Stomach (tissue), 9 donors: Measurements from ENCODE around the gene AKAP13. TPM values are rescaled to one million over a fixed set of nuclear protein-coding genes. Genes with fewer than 3 reads are reported as not detected.
A peak's percentile ranks its signal among the peaks of the same experiment; 100 is the strongest.

Experiments
- DNase-seq, 2 donors: peaks; one replicate each; pipeline versions ENCODE4 v3.0.0 to v3.0.0-alpha.2; 2013 to 2019
- H3K27ac ChIP-seq, 5 donors: fragments of 200-600 bp in 4 of 5; sonication (generic) in 4 of 5; one replicate each; pipeline ENCODE4 v1.5.1; 2013 to 2019; ENCODE audit warnings: mild to moderate bottlenecking in 1 of 5, moderate library complexity in 1 of 5
- H3K27me3 ChIP-seq, 3 donors: fragments of 200-600 bp; sonication (generic); one replicate each; pipeline ENCODE4 v1.5.1; 2017 to 2019; ENCODE audit warnings: mixed run types in 1 of 3
- H3K36me3 ChIP-seq, 4 donors: fragments of 200-600 bp; sonication (generic); 1 replicate in 3 of 4; 2 replicates in 1 of 4; pipeline ENCODE4 v1.5.1; 2016 to 2019
- H3K4me1 ChIP-seq, 4 donors: fragments of 200-600 bp; sonication (generic); one replicate each; pipeline ENCODE4 v1.5.1; 2016 to 2019
- H3K4me3 ChIP-seq, 4 donors: fragments of 200-600 bp; sonication (generic) in 3 of 4; one replicate each; pipeline ENCODE4 v1.5.1; 2016 to 2019; ENCODE audit warnings: mild to moderate bottlenecking in 1 of 4
- H3K9me3 ChIP-seq, 4 donors: fragments of 200-600 bp; sonication (generic); one replicate each; pipeline ENCODE4 v1.5.1; 2016 to 2019
- CTCF ChIP-seq, 7 experiments: fragments of 450-650 bp in 4 of 7; fragments of 200-600 bp in 3 of 7; sonication (generic) in 3 of 7; IDR thresholded peaks; one replicate each; pipeline ENCODE4 v1.5.1; 2016 to 2019; ENCODE audit warnings: antibody characterized with exemption in 7 of 7, control low read depth in 2 of 7, mild to moderate bottlenecking in 1 of 7
- EP300 ChIP-seq: sonication (generic); formaldehyde crosslinking; IDR thresholded peaks from one replicate; pipeline ENCODE4 v1.6.1; 2017; ENCODE audit warnings: antibody characterized with exemption
- POLR2A ChIP-seq, 4 donors: fragments of 450-650 bp; IDR thresholded peaks; one replicate each; pipeline ENCODE4 v1.6.1; 2016; ENCODE audit warnings: antibody characterized with exemption in 4 of 4, control low read depth in 2 of 4, mild to moderate bottlenecking in 1 of 4, moderate library complexity in 1 of 4
- POLR2AphosphoS5 ChIP-seq, 3 donors: sonication (generic); formaldehyde crosslinking; IDR thresholded peaks; one replicate each; pipeline ENCODE4 v1.6.1; 2016; ENCODE audit warnings: antibody characterized with exemption in 3 of 3
- WGBS, 5 donors: extraction: QIAGEN DNeasy Blood & Tissue Kit in 3 of 5; methylation state at CpG; one replicate each; pipeline versions ENCODE4 v1.1.5 to v1.1.7; 2013 to 2018; 5-methylcytosine and 5-hydroxymethylcytosine counted together
- intact Hi-C: fragments of 100-400 bp; cut with DNase I; formaldehyde crosslinking; loops from one replicate; pipeline ENCODE4 v1.15.1; 2023; ENCODE audit warnings: low total_unique reads
- polyA plus RNA-seq, 3 donors: library from polyadenylated mRNA; stranded (reverse); fragments of 200-250 nt; gene quantifications; one replicate each; pipeline ENCODE4 v1.2.3, GENCODE V29; 2013
- total RNA-seq, 5 donors: library from RNA; depleted of rRNA; stranded (reverse); fragments of >200 nt; gene quantifications; one replicate each; pipeline versions ENCODE4 v1.1.0 to v1.2.3, GENCODE V29; 2014 to 2016
- donor health status: healthy with polysubstance abuse.
- donor health status: Bipolar disorder and iron deficiency.
- donor health status: healthy.

Gene AKAP13
- total and polyA plus RNA-seq, 8 donors = 33.1 to 395 (median 138) TPM

- H3K27me3 ChIP-seq = no peaks in the 10 kb centered on the region
- no peak for DNase-seq
- peak overlapping the region in 2 of 5 donors; percentile 54 to 64 for H3K27ac ChIP-seq
- H3K4me1 ChIP-seq = peaks cover 25 to 68% (median 46%) of the 10 kb centered on the region in 4 donors
- no peaks in the 10 kb centered on the region for H3K36me3 ChIP-seq
- H3K4me3 ChIP-seq = no peak overlapping the region
- intact Hi-C loops = no loop called here
- TF ChIP-seq EP300 = no peak
- TF ChIP-seq POLR2AphosphoS5 (IDR thresholded peaks at IDR 0.05) = no peak
- TF ChIP-seq POLR2A (IDR thresholded peaks at IDR 0.05) = no peak
- no peak for TF ChIP-seq CTCF (IDR thresholded peaks at IDR 0.05)
- H3K9me3 ChIP-seq = no peaks in the 10 kb centered on the region
- 91 to 97% (median 96%) methylated on average over 3 to 4 of the region's 4 CpGs for WGBS, 5 donors
Measured at GRCh38 chr15:85406916-85407315, 26.5 kb downstream of the AKAP13 start.

GRCh38 chr15:85407421-85408269 is 27.2 kb downstream of the AKAP13 start:
- Histone ChIP-seq H3K4me1 (peaks cover 20 to 67% (median 48%) of the 10 kb centered on the region in 4 donors), H3K27ac (peak overlapping the region in 4 of 5 donors; percentile 17 to 64 (median 38)), H3K36me3 (no peaks in the 10 kb centered on the region), H3K9me3 (no peaks in the 10 kb centered on the region), H3K4me3 (no peak overlapping the region), H3K27me3 (no peaks in the 10 kb centered on the region)
- TF ChIP-seq POLR2AphosphoS5 (IDR thresholded peaks at IDR 0.05) = peak in 2 of 3 donors; percentile 19 to 72
- TF ChIP-seq EP300 = no peak
- TF ChIP-seq CTCF (IDR thresholded peaks at IDR 0.05) = no peak
- TF ChIP-seq POLR2A (IDR thresholded peaks at IDR 0.05) = no peak
- intact Hi-C loops = no loop called here
- DNase-seq = peak in 1 of 2 donors; percentile 69
- 86 to 93% (median 90%) methylated on average over 6 of the region's 6 CpGs for WGBS, 5 donors

GRCh38 chr15:85408270-85408746 is 27.9 kb downstream of the AKAP13 start:
- intact Hi-C loops = no loop called here
- Histone ChIP-seq H3K9me3 (no peaks in the 10 kb centered on the region), H3K27ac (peak overlapping the region in 3 of 5 donors; percentile 17 to 64 (median 22)), H3K4me1 (peaks cover 24 to 67% (median 50%) of the 10 kb centered on the region in 4 donors), H3K27me3 (no peaks in the 10 kb centered on the region), H3K4me3 (no peak overlapping the region), H3K36me3 (no peaks in the 10 kb centered on the region)
- 65 to 85% (median 85%) methylated on average over 6 of the region's 6 CpGs for WGBS, 5 donors
- no peak for DNase-seq
- TF ChIP-seq POLR2A (IDR thresholded peaks at IDR 0.05) = no peak
- TF ChIP-seq CTCF (IDR thresholded peaks at IDR 0.05) = no peak
- no peak for TF ChIP-seq EP300
- TF ChIP-seq POLR2AphosphoS5 (IDR thresholded peaks at IDR 0.05) = no peak

GRCh38 chr15:85412066-85412465 is 31.7 kb downstream of the AKAP13 start:
- H3K9me3 ChIP-seq = no peaks in the 10 kb centered on the region
- WGBS, 5 donors = 29 to 46% (median 39%) methylated on average over 3 of the region's 3 CpGs
- H3K4me1 ChIP-seq = peaks cover 26 to 51% (median 42%) of the 10 kb centered on the region in 4 donors
- no peak for TF ChIP-seq EP300
- no peak for TF ChIP-seq CTCF (IDR thresholded peaks at IDR 0.05)
- no peak for TF ChIP-seq POLR2AphosphoS5 (IDR thresholded peaks at IDR 0.05)
- no peak for TF ChIP-seq POLR2A (IDR thresholded peaks at IDR 0.05)
- H3K4me3 ChIP-seq = no peak overlapping the region
- H3K27me3 ChIP-seq = no peaks in the 10 kb centered on the region
- no peak for DNase-seq
- no peaks in the 10 kb centered on the region for H3K36me3 ChIP-seq
- intact Hi-C loops = no loop called here
- no peak overlapping the region for H3K27ac ChIP-seq
